ENCODE results near the gene PDGFC.

DNA sequence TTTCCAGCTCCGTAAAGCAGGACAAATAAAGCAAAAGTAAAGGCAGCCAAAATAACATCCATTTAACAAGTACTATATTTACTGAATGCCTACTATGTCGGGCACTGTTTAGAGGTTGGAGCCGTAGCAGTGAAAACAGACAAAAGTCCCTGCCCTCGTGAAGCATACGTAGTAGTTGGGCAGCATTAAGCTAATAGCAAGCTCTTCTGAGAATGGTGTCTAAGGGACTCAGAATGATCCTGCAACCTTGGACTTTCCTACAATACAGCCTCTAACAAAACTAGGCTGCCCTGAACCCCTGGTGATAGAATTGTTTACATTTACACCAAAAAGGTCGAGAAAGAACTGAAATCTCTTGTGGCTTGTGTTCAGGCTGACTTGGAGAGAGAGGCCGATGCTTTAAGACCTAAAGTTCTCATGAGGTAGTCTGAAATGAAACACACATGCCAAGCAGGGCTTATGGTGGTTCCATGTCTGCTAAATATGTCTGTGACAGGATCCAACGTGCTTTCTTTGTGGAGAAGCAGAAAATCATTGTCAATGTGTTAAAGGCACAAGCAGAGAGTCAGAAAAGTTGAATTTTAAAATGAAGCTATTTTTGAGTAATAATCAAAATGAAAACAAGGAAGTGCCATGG is 898 bp upstream of the PDGFC start:
- TF ChIP-seq, protein P1, sequence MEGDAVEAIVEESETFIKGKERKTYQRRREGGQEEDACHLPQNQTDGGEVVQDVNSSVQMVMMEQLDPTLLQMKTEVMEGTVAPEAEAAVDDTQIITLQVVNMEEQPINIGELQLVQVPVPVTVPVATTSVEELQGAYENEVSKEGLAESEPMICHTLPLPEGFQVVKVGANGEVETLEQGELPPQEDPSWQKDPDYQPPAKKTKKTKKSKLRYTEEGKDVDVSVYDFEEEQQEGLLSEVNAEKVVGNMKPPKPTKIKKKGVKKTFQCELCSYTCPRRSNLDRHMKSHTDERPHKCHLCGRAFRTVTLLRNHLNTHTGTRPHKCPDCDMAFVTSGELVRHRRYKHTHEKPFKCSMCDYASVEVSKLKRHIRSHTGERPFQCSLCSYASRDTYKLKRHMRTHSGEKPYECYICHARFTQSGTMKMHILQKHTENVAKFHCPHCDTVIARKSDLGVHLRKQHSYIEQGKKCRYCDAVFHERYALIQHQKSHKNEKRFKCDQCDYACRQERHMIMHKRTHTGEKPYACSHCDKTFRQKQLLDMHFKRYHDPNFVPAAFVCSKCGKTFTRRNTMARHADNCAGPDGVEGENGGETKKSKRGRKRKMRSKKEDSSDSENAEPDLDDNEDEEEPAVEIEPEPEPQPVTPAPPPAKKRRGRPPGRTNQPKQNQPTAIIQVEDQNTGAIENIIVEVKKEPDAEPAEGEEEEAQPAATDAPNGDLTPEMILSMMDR (IDR thresholded peaks at IDR 0.05; ENCODE audit: low read length): no peak
- TF ChIP-seq EZH2 (IDR thresholded peaks at IDR 0.05; ENCODE audit: borderline replicate concordance, low read length): no peak

Measured in OCI-LY1 (cell line).